DOHH2 (cell line): ENCODE measurements around the gene TUBB6.

Experiments
- H3F3A ChIP-seq: fragments of 200-600 bp; sonication (generic), shearing (Covaris generic); 2 replicates; pipeline ENCODE4 v1.6.0; 2016; ENCODE audit warnings: antibody characterized with exemption, mild to moderate bottlenecking; ENCODE audit not compliant: control insufficient read depth, insufficient read depth
- H3K27ac ChIP-seq: fragments of 200-600 bp; sonication (generic); 2 replicates; pipeline ENCODE4 v1.5.1; 2014; ENCODE audit warnings: low read depth, mild to moderate bottlenecking, low read length, moderate library complexity
- H3K27me3 ChIP-seq: fragments of 200-600 bp; sonication (generic); 2 replicates; pipeline ENCODE4 v1.6.1; 2014; ENCODE audit warnings: mild to moderate bottlenecking, low read length, mixed read lengths; ENCODE audit not compliant: control insufficient read depth
- H3K36me3 ChIP-seq: fragments of 200-600 bp; sonication (generic); 2 replicates; pipeline ENCODE4 v1.6.1; 2014; ENCODE audit warnings: mild to moderate bottlenecking, low read length, moderate library complexity, mixed read lengths; ENCODE audit not compliant: control insufficient read depth
- H3K4me1 ChIP-seq: fragments of 200-600 bp; sonication (generic); 2 replicates; pipeline ENCODE4 v1.6.1; 2014; ENCODE audit warnings: mild to moderate bottlenecking, low read length, mixed read lengths; ENCODE audit not compliant: control insufficient read depth
- H3K4me2 ChIP-seq: fragments of 200-600 bp; sonication (generic); 2 replicates; pipeline ENCODE4 v1.6.0; 2014; ENCODE audit warnings: mild to moderate bottlenecking, low read length, moderate library complexity
- H3K4me3 ChIP-seq: fragments of 200-600 bp; sonication (generic); 2 replicates; pipeline ENCODE4 v1.5.1; 2014; ENCODE audit warnings: mild to moderate bottlenecking, low read length, mixed read lengths
- H3K79me2 ChIP-seq: fragments of 200-600 bp; sonication (generic); 2 replicates; pipeline ENCODE4 v1.6.1; 2014; ENCODE audit warnings: mild to moderate bottlenecking, low read length, mixed read lengths; ENCODE audit not compliant: control insufficient read depth
- H3K9me2 ChIP-seq: fragments of 200-600 bp; sonication (generic); replicated peaks from 2 replicates; pipeline ENCODE4 v1.6.1; 2014; ENCODE audit warnings: mild to moderate bottlenecking, low read length, mixed read lengths; ENCODE audit not compliant: control insufficient read depth
- H3K9me3 ChIP-seq: fragments of 200-600 bp; sonication (generic); 2 replicates; pipeline ENCODE4 v1.6.1; 2014; ENCODE audit warnings: antibody characterized with exemption, low read length, mixed read lengths; ENCODE audit not compliant: control insufficient read depth, insufficient read depth
- H4K20me1 ChIP-seq: fragments of 200-600 bp; sonication (generic); 2 replicates; pipeline ENCODE4 v1.6.0; 2014; ENCODE audit warnings: low read depth, mild to moderate bottlenecking, antibody characterized with exemption, low read length, moderate library complexity; ENCODE audit not compliant: control insufficient read depth, insufficient read depth
- EZH2phosphoT487 ChIP-seq: fragments of 200-600 bp; sonication (generic); IDR thresholded peaks from 2 replicates; pipeline ENCODE4 v1.6.1; 2017; ENCODE audit warnings: borderline replicate concordance, mild to moderate bottlenecking, antibody characterized with exemption, low read length, moderate library complexity, mixed read lengths
- TF ChIP-seq, protein P1 (sequence below): fragments of 200-600 bp; sonication (generic); IDR thresholded peaks from one replicate; pipeline ENCODE4 v1.5.1; 2014; ENCODE audit warnings: antibody characterized with exemption, mild to moderate bottlenecking, low read depth, low read length; ENCODE audit not compliant: poor library complexity, severe bottlenecking

Gene TUBB6

GRCh38 chr18:12325726-12326245 lies 17.7 kb downstream of the TUBB6 start:
- H3K36me3 ChIP-seq = peaks cover 53% of the 10 kb centered on the region
- H3K79me2 ChIP-seq = no peaks in the 10 kb centered on the region

DNA sequence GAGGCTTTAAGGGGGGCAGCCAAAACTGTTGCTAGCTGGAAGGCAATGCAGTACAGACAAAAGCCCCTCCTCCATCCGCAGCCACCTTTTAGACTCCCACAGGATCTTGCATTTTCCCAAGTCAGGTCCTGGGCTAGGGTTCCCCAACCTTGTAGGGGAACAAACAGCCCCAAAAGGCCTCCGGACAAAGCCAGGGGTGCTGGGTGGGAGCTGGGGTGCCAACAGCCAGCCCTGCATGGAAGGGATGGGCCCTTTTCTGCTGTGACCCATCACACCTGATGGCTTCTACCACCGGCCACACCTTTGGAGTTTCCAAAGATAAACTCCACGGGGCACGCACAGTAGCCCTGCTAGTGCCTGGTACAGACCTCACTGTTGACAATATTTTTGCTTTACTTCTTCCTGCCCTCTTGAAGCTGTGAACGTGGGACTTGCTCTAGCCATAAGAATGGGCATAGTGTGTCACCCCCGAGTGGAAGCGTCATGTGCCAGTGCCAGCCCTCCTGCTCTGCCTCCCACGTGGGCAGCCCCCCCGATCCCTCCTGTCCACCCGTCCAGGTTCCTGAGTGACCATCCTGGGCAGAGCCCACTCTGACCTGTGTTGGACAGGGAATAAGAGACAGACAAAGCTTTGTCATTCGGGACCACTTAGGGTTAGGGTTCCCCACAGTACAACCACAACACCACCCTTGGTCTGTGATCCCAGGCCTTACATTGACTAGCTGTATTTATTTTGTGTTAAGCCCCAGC lies 18.8 kb downstream of the TUBB6 start:
- Histone ChIP-seq H4K20me1 (no peaks in the 10 kb centered on the region), H3K36me3 (peaks cover 50% of the 10 kb centered on the region), H3F3A (no peaks in the 10 kb centered on the region), H3K4me1 (no peaks in the 10 kb centered on the region), H3K27me3 (no peaks in the 10 kb centered on the region), H3K27ac (no peak overlapping the region), H3K9me2 (no peaks in the 10 kb centered on the region), H3K9me3 (no peaks in the 10 kb centered on the region), H3K79me2 (no peaks in the 10 kb centered on the region), H3K4me3 (no peak overlapping the region), H3K4me2 (no peak overlapping the region)
- TF ChIP-seq, protein P1, sequence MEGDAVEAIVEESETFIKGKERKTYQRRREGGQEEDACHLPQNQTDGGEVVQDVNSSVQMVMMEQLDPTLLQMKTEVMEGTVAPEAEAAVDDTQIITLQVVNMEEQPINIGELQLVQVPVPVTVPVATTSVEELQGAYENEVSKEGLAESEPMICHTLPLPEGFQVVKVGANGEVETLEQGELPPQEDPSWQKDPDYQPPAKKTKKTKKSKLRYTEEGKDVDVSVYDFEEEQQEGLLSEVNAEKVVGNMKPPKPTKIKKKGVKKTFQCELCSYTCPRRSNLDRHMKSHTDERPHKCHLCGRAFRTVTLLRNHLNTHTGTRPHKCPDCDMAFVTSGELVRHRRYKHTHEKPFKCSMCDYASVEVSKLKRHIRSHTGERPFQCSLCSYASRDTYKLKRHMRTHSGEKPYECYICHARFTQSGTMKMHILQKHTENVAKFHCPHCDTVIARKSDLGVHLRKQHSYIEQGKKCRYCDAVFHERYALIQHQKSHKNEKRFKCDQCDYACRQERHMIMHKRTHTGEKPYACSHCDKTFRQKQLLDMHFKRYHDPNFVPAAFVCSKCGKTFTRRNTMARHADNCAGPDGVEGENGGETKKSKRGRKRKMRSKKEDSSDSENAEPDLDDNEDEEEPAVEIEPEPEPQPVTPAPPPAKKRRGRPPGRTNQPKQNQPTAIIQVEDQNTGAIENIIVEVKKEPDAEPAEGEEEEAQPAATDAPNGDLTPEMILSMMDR = no peak
- no peak for TF ChIP-seq EZH2phosphoT487

More at GRCh38 chr18:12325726-12326245, 17.7 kb downstream of the TUBB6 start:
- Histone ChIP-seq H3K27me3 (no peaks in the 10 kb centered on the region), H3K4me3 (no peak overlapping the region), H3K27ac (no peak overlapping the region), H3K9me3 (no peaks in the 10 kb centered on the region), H3F3A (no peaks in the 10 kb centered on the region), H3K9me2 (no peaks in the 10 kb centered on the region), H3K4me2 (no peak overlapping the region), H4K20me1 (no peaks in the 10 kb centered on the region), H3K4me1 (no peaks in the 10 kb centered on the region; the same call in 1 of the 2 replicates)
- no peak for TF ChIP-seq EZH2phosphoT487
- TF ChIP-seq, protein P1 = no peak

DNA sequence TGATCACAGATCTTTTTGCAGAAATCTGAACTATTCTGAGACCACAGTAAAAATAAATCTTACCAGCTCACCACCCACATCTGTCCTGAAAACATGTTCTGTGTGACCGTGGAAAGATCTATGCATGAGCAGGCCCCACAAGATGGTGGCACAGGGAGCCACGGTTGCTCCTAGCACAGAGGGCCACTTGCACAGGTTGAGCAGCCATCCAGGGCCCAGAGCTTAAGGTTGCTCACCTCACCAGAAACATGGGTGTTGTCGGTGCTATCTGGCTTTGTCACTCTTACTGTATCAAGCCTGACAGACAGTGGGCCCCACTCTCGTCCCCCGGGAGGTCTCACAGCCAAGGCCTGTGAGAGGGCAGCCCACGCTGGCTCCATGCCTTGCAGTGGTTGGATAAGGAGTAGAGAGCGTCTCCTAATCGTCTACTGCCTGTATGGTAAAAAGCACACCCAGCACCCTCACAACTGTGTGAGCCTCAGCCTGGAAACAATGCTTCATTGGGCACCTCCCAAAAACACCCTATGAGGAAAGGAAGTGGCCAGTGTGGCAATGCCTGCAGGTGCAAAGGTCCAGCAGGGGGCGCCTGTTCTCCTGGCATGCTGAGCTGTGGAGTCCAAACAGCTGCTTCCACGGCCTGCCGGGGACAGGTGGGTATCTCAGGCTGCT lies 19.6 kb downstream of the TUBB6 start:
- H3K36me3 ChIP-seq = peaks cover 50% of the 10 kb centered on the region
- no peak overlapping the region for H3K27ac ChIP-seq
- no peak overlapping the region for H3K4me3 ChIP-seq
- H3K79me2 ChIP-seq = no peaks in the 10 kb centered on the region
- no peaks in the 10 kb centered on the region for H3K27me3 ChIP-seq
- no peaks in the 10 kb centered on the region for H3K9me2 ChIP-seq
- no peaks in the 10 kb centered on the region for H4K20me1 ChIP-seq
- TF ChIP-seq EZH2phosphoT487 = no peak
- TF ChIP-seq, protein P1 = peak; percentile 98
- H3K4me2 ChIP-seq = no peak overlapping the region
- no peaks in the 10 kb centered on the region for H3F3A ChIP-seq
- H3K9me3 ChIP-seq = no peaks in the 10 kb centered on the region
- no peaks in the 10 kb centered on the region for H3K4me1 ChIP-seq
